ENCODE measurements around the gene CTDSP2.

DNA sequence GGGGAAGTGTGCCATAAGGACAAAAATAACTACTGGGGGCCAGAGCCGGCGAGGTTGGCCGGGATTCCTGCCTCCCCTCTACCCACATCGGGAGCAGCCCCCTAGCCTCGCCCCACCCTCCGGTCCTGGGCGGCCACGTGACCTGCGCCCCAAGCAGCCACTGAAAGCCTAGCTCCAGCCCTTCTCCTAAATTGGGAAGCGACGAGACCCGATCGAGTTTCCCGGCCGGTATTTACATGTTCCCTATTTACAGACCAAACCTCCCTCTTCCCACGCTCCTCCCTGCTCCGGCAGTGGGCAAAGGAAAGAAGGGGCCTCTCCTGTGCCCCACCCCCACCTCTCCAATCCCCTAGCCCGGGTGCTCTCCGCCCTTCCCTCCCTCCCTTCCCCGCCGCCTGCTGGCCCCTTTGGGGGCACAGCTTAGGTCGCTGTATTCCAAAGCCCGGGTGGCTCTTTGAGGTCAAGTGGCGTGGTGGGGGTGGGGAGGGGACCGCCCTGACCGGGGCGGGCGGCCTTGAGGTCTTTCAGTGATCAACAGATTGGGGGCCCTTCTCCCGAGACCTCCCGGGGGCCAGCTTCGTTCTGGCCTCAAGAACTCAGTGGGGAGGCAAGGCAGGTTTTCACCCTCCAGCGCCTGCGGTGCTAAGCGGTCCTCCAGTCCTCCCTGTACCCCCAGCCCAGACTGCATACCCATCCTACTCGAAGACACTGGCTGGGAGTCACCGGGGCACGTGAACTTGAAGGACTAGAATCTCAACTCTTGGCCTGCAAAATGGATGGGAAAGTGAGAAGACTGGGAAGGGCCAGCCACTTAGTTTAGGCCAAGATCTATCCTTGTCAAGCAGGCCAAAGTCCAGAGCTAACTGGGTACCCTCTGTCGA lies 6.3 kb upstream of the CTDSP2 start:
- no peak for TF ChIP-seq POLR2A (IDR thresholded peaks at IDR 0.05; ENCODE audit: low read length)
- TF ChIP-seq GATA1 (IDR thresholded peaks at IDR 0.05; ENCODE audit: low read depth, low read length), result no peak
